HepG2 (cell line): Measurements from ENCODE around the gene TSC22D4. TPM values are rescaled to one million over a fixed set of nuclear protein-coding genes. Genes with fewer than 3 reads are reported as not detected.

Experiments used
- DNMT3B ChIP-seq: conservative IDR thresholded peaks from 2 replicates; pipeline ENCODE4 v1.6.1; 2016; ENCODE audit warnings: missing biosample characterization, control low read depth
- MTF2 ChIP-seq: sonication (generic); formaldehyde crosslinking; IDR thresholded peaks from 2 replicates; pipeline ENCODE4 v1.5.0; 2020; ENCODE audit warnings: missing genetic modification reagents, borderline replicate concordance
- NFE2 ChIP-seq: sonication (generic); formaldehyde crosslinking; IDR thresholded peaks from 2 replicates; pipeline ENCODE4 v1.4.0; 2020; ENCODE audit warnings: missing genetic modification reagents
- RAD21 ChIP-seq: fragments of 450-650 bp; formaldehyde crosslinking; IDR thresholded peaks from 2 replicates; pipeline ENCODE4 v1.5.0; 2020; ENCODE audit warnings: mild to moderate bottlenecking
- RFXANK ChIP-seq: IDR thresholded peaks from 2 replicates; pipeline ENCODE4 v1.6.1; 2016
- SP2 ChIP-seq: sonication (generic); formaldehyde crosslinking; IDR thresholded peaks from 2 replicates; pipeline ENCODE4 v1.5.1; 2020; ENCODE audit warnings: mild to moderate bottlenecking, missing genetic modification reagents
- TMF1 ChIP-seq: sonication (generic); formaldehyde crosslinking; IDR thresholded peaks from 2 replicates; pipeline ENCODE4 v1.8.1; 2022; ENCODE audit warnings: low read depth, missing genetic modification reagents
- XRCC5 ChIP-seq: fragments of 200-400 bp; formaldehyde crosslinking; optimal IDR thresholded peaks from 2 replicates; pipeline ENCODE3; 2017; ENCODE audit warnings: mild to moderate bottlenecking, low read length
- ZIK1 ChIP-seq: sonication (generic); formaldehyde crosslinking; IDR thresholded peaks from 2 replicates; pipeline ENCODE4 v1.5.0; 2020; ENCODE audit warnings: mild to moderate bottlenecking, low read depth, missing genetic modification reagents, borderline replicate concordance
- ZMYM3 ChIP-seq: sonication (generic); formaldehyde crosslinking; IDR thresholded peaks from 2 replicates; pipeline ENCODE4 v1.5.1; 2020; ENCODE audit warnings: mild to moderate bottlenecking, missing genetic modification reagents
- ZNF180 ChIP-seq: sonication (generic); formaldehyde crosslinking; IDR thresholded peaks from 2 replicates; pipeline ENCODE4 v1.4.0; 2020; ENCODE audit warnings: low read depth, missing genetic modification reagents, borderline replicate concordance
- ZNF225 ChIP-seq: sonication (generic); formaldehyde crosslinking; IDR thresholded peaks from 2 replicates; pipeline ENCODE4 v1.4.0; 2020; ENCODE audit warnings: mild to moderate bottlenecking, missing genetic modification reagents
- ZNF382 ChIP-seq: sonication (generic); formaldehyde crosslinking; IDR thresholded peaks from 2 replicates; pipeline ENCODE4 v1.5.0; 2020; ENCODE audit warnings: missing genetic modification reagents, mild to moderate bottlenecking, borderline replicate concordance
- ZNF530 ChIP-seq: sonication (generic); formaldehyde crosslinking; IDR thresholded peaks from 2 replicates; pipeline ENCODE4 v1.5.0; 2020; ENCODE audit warnings: low read depth, mild to moderate bottlenecking, missing genetic modification reagents
- ZNF589 ChIP-seq: sonication (generic); formaldehyde crosslinking; conservative IDR thresholded peaks from 2 replicates; pipeline ENCODE4 v1.8.0; 2022; ENCODE audit warnings: mild to moderate bottlenecking, moderate library complexity, missing genetic modification reagents
- ZNF737 ChIP-seq: sonication (generic); formaldehyde crosslinking; IDR thresholded peaks from 2 replicates; pipeline ENCODE4 v1.5.0; 2020; ENCODE audit warnings: missing genetic modification reagents, mild to moderate bottlenecking, borderline replicate concordance
- ZNF790 ChIP-seq: sonication (generic); formaldehyde crosslinking; IDR thresholded peaks from 2 replicates; pipeline ENCODE4 v1.8.0; 2022; ENCODE audit warnings: missing genetic modification reagents, mild to moderate bottlenecking, borderline replicate concordance
- polyA plus RNA-seq, 8 experiments: library from polyadenylated mRNA; depleted of rRNA in 3 of 8; stranded (reverse) in 7 of 8; unstranded in 1 of 8; fragments of >200 nt; fragmentation: Illumina TruSeq in 4 of 8; extraction: Trizol in 4 of 8; gene quantifications; 2 replicates each; pipeline versions ENCODE4 v1.2.1 to v1.2.3, GENCODE V29; 2011 to 2016; ENCODE audit warnings: low read depth in 4 of 8, missing spikeins in 1 of 8, mixed read lengths in 1 of 8; ENCODE audit not compliant: insufficient read depth in 1 of 8
- total RNA-seq, 5 experiments: library from RNA; depleted of rRNA; stranded (reverse); fragments of >200 nt; fragmentation: Illumina TruSeq; extraction: Trizol; gene quantifications; 2 replicates each; pipeline ENCODE4 v1.2.3, GENCODE V29; 2016; ENCODE audit warnings: low read depth in 1 of 5
- TF ChIP-seq, protein P1 (sequence below): IDR thresholded peaks from 2 replicates; pipeline ENCODE4 v1.6.1; 2018; ENCODE audit warnings: missing genetic modification reagents, mild to moderate bottlenecking, missing compliant biosample characterization
- TF ChIP-seq, protein P2 (sequence below): sonication (generic); formaldehyde crosslinking; IDR thresholded peaks from 2 replicates; pipeline ENCODE4 v1.4.0; 2020; ENCODE audit warnings: missing genetic modification reagents
- TF ChIP-seq, protein P3 (sequence below): sonication (generic); formaldehyde crosslinking; IDR thresholded peaks from 2 replicates; pipeline ENCODE4 v1.4.0; 2020; ENCODE audit warnings: missing genetic modification reagents
- TF ChIP-seq, protein P4 (sequence below): fragments of 450-650 bp; IDR thresholded peaks from 2 replicates; pipeline ENCODE4 v1.6.1; 2017
- TF ChIP-seq, protein P5 (sequence below): sonication (generic); formaldehyde crosslinking; conservative IDR thresholded peaks from 2 replicates; pipeline ENCODE4 v1.8.0; 2022; ENCODE audit warnings: low read depth, missing genetic modification reagents

TSC22D4 gene
- total and polyA plus RNA-seq, 2 of the 13 experiments (the other 11 are each of a cell fraction or from before 2014, with no cell fraction given), result 7.7 to 8.7 TPM

DNA sequence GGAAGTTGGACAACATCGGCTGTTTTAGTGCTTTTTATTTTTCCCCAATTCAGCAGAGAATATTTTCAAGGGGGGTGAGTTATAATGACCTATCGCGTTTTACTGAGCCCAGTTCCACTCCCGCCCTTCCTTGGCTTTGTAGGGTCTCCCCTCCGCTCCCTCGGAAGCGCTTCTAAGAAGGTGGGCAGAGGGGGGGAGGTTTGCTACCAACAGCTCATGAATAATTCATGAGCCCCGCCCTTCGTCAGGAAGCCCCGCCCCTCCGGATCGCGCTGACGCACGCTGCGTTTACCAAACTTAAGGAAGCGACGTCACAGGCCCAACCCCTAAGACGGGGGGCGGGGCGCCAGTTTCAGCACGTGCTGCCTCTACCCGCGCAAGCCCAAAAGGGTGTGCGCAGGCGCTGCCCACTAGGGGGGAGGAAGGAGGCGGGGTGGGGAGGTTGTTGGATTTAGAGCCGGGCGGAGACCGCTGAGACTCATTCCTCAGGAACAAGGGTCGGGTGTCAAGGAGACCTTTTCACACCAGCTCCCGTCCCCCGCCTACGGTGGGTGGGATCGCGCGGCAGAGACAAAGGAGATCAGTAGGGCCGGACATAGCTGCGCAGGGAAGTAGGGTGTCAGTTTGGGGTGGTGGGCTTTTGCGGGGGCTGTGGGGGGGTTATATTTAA is 49.9 kb downstream of the TSC22D4 start (continued):
- TF ChIP-seq, protein P1, sequence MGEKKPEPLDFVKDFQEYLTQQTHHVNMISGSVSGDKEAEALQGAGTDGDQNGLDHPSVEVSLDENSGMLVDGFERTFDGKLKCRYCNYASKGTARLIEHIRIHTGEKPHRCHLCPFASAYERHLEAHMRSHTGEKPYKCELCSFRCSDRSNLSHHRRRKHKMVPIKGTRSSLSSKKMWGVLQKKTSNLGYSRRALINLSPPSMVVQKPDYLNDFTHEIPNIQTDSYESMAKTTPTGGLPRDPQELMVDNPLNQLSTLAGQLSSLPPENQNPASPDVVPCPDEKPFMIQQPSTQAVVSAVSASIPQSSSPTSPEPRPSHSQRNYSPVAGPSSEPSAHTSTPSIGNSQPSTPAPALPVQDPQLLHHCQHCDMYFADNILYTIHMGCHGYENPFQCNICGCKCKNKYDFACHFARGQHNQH (CRISPR knock-in tag), result no peak; the same call in 1 of the 2 replicates
- TF ChIP-seq MTF2 (CRISPR knock-in tag), result 0 out of 2 replicates have a peak, but pooled peaks have one; percentile 25
- TF ChIP-seq ZNF737 (CRISPR knock-in tag), result no peak
- no peak for TF ChIP-seq SP2 (CRISPR knock-in tag)
- no peak for TF ChIP-seq XRCC5
- TF ChIP-seq, protein P2, sequence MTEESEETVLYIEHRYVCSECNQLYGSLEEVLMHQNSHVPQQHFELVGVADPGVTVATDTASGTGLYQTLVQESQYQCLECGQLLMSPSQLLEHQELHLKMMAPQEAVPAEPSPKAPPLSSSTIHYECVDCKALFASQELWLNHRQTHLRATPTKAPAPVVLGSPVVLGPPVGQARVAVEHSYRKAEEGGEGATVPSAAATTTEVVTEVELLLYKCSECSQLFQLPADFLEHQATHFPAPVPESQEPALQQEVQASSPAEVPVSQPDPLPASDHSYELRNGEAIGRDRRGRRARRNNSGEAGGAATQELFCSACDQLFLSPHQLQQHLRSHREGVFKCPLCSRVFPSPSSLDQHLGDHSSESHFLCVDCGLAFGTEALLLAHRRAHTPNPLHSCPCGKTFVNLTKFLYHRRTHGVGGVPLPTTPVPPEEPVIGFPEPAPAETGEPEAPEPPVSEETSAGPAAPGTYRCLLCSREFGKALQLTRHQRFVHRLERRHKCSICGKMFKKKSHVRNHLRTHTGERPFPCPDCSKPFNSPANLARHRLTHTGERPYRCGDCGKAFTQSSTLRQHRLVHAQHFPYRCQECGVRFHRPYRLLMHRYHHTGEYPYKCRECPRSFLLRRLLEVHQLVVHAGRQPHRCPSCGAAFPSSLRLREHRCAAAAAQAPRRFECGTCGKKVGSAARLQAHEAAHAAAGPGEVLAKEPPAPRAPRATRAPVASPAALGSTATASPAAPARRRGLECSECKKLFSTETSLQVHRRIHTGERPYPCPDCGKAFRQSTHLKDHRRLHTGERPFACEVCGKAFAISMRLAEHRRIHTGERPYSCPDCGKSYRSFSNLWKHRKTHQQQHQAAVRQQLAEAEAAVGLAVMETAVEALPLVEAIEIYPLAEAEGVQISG, result peak; percentile 9; the same call in 1 of the 2 replicates
- TF ChIP-seq, protein P3, sequence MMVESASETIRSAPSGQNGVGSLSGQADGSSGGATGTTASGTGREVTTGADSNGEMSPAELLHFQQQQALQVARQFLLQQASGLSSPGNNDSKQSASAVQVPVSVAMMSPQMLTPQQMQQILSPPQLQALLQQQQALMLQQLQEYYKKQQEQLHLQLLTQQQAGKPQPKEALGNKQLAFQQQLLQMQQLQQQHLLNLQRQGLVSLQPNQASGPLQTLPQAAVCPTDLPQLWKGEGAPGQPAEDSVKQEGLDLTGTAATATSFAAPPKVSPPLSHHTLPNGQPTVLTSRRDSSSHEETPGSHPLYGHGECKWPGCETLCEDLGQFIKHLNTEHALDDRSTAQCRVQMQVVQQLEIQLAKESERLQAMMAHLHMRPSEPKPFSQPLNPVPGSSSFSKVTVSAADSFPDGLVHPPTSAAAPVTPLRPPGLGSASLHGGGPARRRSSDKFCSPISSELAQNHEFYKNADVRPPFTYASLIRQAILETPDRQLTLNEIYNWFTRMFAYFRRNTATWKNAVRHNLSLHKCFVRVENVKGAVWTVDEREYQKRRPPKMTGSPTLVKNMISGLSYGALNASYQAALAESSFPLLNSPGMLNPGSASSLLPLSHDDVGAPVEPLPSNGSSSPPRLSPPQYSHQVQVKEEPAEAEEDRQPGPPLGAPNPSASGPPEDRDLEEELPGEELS, result peak; percentile 34; the same call in 1 of the 2 replicates
- TF ChIP-seq ZNF225, result no peak
- no peak for TF ChIP-seq ZNF790 (CRISPR knock-in tag)
- no peak for TF ChIP-seq ZNF180 (CRISPR knock-in tag)
- no peak for TF ChIP-seq RAD21 (CRISPR knock-in tag)
- TF ChIP-seq DNMT3B (CRISPR knock-in tag), result no peak
- no peak for TF ChIP-seq ZIK1 (CRISPR knock-in tag)
- peak; percentile 84; the same call in 1 of the 2 replicates for TF ChIP-seq ZNF589 (CRISPR knock-in tag)
- no peak for TF ChIP-seq ZNF530 (CRISPR knock-in tag)
- TF ChIP-seq, protein P4, sequence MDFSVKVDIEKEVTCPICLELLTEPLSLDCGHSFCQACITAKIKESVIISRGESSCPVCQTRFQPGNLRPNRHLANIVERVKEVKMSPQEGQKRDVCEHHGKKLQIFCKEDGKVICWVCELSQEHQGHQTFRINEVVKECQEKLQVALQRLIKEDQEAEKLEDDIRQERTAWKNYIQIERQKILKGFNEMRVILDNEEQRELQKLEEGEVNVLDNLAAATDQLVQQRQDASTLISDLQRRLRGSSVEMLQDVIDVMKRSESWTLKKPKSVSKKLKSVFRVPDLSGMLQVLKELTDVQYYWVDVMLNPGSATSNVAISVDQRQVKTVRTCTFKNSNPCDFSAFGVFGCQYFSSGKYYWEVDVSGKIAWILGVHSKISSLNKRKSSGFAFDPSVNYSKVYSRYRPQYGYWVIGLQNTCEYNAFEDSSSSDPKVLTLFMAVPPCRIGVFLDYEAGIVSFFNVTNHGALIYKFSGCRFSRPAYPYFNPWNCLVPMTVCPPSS, result no peak
- TF ChIP-seq, protein P5, sequence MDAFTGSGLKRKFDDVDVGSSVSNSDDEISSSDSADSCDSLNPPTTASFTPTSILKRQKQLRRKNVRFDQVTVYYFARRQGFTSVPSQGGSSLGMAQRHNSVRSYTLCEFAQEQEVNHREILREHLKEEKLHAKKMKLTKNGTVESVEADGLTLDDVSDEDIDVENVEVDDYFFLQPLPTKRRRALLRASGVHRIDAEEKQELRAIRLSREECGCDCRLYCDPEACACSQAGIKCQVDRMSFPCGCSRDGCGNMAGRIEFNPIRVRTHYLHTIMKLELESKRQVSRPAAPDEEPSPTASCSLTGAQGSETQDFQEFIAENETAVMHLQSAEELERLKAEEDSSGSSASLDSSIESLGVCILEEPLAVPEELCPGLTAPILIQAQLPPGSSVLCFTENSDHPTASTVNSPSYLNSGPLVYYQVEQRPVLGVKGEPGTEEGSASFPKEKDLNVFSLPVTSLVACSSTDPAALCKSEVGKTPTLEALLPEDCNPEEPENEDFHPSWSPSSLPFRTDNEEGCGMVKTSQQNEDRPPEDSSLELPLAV, result no peak
- TF ChIP-seq RFXANK (CRISPR knock-in tag), result no peak
- TF ChIP-seq TMF1, result no peak; the same call in 1 of the 2 replicates
- TF ChIP-seq NFE2 (CRISPR knock-in tag), result no peak
- no peak for TF ChIP-seq ZMYM3 (CRISPR knock-in tag)
- no peak for TF ChIP-seq ZNF382 (CRISPR knock-in tag)
